ENCODE data around the gene ANXA10. TPM values are rescaled to one million over a fixed set of nuclear protein-coding genes. Genes with fewer than 3 reads are reported as not detected.
"Not testable (repeated sequence)": the region's sequence is repeated elsewhere in the genome, so short reads cannot be mapped to it uniquely, and the experiment has no call there.

Gene ANXA10
- total and polyA plus RNA-seq, 4 donors, result not detected

- no CpG with 5 or more reads among the region's 2 CpGs for WGBS (ENCODE audit: insufficient coverage)
- no peaks in the 10 kb centered on the region for H3K27me3 ChIP-seq (ENCODE audit: control insufficient read depth, insufficient read depth, low read length)
- no peak overlapping the region for H3K27ac ChIP-seq (ENCODE audit: low read depth, low read length)
- no peak overlapping the region for H3K4me3 ChIP-seq (ENCODE audit: low read depth, low read length)
- no peak for DNase-seq (ENCODE audit: low read depth in 4 of 6, low spot score in 6 of 6)
- no peaks in the 10 kb centered on the region for H3K9me3 ChIP-seq (ENCODE audit: control insufficient read depth, insufficient read depth, low read length)
- no peaks in the 10 kb centered on the region for H3K4me1 ChIP-seq (ENCODE audit: control insufficient read depth, insufficient read depth, low read length)
- no peaks in the 10 kb centered on the region for H3K36me3 ChIP-seq (ENCODE audit: control insufficient read depth, insufficient read depth, low read length)
These were observed 37.5 kb downstream of the ANXA10 start for GRCh38 chr4:168129802-168130201.

GRCh38 chr4:168131196-168131595 is 38.9 kb downstream of the ANXA10 start:
- no peaks in the 10 kb centered on the region for H3K27me3 ChIP-seq (ENCODE audit: control insufficient read depth, insufficient read depth, low read length)
- DNase-seq (ENCODE audit: low read depth in 4 of 6, low spot score in 6 of 6), result no peak
- no peak overlapping the region for H3K27ac ChIP-seq (ENCODE audit: low read depth, low read length)
- no peaks in the 10 kb centered on the region for H3K4me1 ChIP-seq (ENCODE audit: control insufficient read depth, insufficient read depth, low read length)
- no peaks in the 10 kb centered on the region for H3K9me3 ChIP-seq (ENCODE audit: control insufficient read depth, insufficient read depth, low read length)
- no peaks in the 10 kb centered on the region for H3K36me3 ChIP-seq (ENCODE audit: control insufficient read depth, insufficient read depth, low read length)
- no peak overlapping the region for H3K4me3 ChIP-seq (ENCODE audit: low read depth, low read length)

- Histone ChIP-seq H3K27me3 (ENCODE audit: control insufficient read depth, insufficient read depth, low read length) (no peaks in the 10 kb centered on the region), H3K4me3 (ENCODE audit: low read depth, low read length) (no peak overlapping the region), H3K36me3 (ENCODE audit: control insufficient read depth, insufficient read depth, low read length) (no peaks in the 10 kb centered on the region), H3K9me3 (ENCODE audit: control insufficient read depth, insufficient read depth, low read length) (no peaks in the 10 kb centered on the region), H3K4me1 (ENCODE audit: control insufficient read depth, insufficient read depth, low read length) (no peaks in the 10 kb centered on the region), H3K27ac (ENCODE audit: low read depth, low read length) (no peak overlapping the region)
- no peak for DNase-seq (ENCODE audit: low read depth in 4 of 6, low spot score in 6 of 6)
These were observed 42.3 kb downstream of the ANXA10 start for GRCh38 chr4:168134651-168135050.

- not testable (repeated sequence) for H3K27ac ChIP-seq (ENCODE audit: low read depth, low read length); H3K4me1 ChIP-seq (ENCODE audit: control insufficient read depth, insufficient read depth, low read length); DNase-seq (ENCODE audit: low read depth in 4 of 6, low spot score in 6 of 6); H3K9me3 ChIP-seq (ENCODE audit: control insufficient read depth, insufficient read depth, low read length); H3K36me3 ChIP-seq (ENCODE audit: control insufficient read depth, insufficient read depth, low read length); H3K4me3 ChIP-seq (ENCODE audit: low read depth, low read length); H3K27me3 ChIP-seq (ENCODE audit: control insufficient read depth, insufficient read depth, low read length)
- WGBS (ENCODE audit: insufficient coverage), result no CpG with 5 or more reads among the region's 1 CpG
These were observed 43.5 kb downstream of the ANXA10 start for GRCh38 chr4:168135860-168136259.

- not testable (repeated sequence) for H3K4me3 ChIP-seq (ENCODE audit: low read depth, low read length); DNase-seq (ENCODE audit: low read depth in 4 of 6, low spot score in 6 of 6); H3K27me3 ChIP-seq (ENCODE audit: control insufficient read depth, insufficient read depth, low read length); H3K36me3 ChIP-seq (ENCODE audit: control insufficient read depth, insufficient read depth, low read length); H3K27ac ChIP-seq (ENCODE audit: low read depth, low read length); H3K9me3 ChIP-seq (ENCODE audit: control insufficient read depth, insufficient read depth, low read length); H3K4me1 ChIP-seq (ENCODE audit: control insufficient read depth, insufficient read depth, low read length)
- WGBS (ENCODE audit: insufficient coverage), result no CpG with 5 or more reads among the region's 2 CpGs
These were observed 45.4 kb downstream of the ANXA10 start for GRCh38 chr4:168137695-168138094.

- Histone ChIP-seq H3K27ac (ENCODE audit: low read depth, low read length) (no peak overlapping the region), H3K4me3 (ENCODE audit: low read depth, low read length) (no peak overlapping the region), H3K27me3 (ENCODE audit: control insufficient read depth, insufficient read depth, low read length) (no peaks in the 10 kb centered on the region), H3K4me1 (ENCODE audit: control insufficient read depth, insufficient read depth, low read length) (no peaks in the 10 kb centered on the region), H3K9me3 (ENCODE audit: control insufficient read depth, insufficient read depth, low read length) (no peaks in the 10 kb centered on the region), H3K36me3 (ENCODE audit: control insufficient read depth, insufficient read depth, low read length) (no peaks in the 10 kb centered on the region)
- no peak for DNase-seq (ENCODE audit: low read depth in 4 of 6, low spot score in 6 of 6)
- 90% methylated on average over 2 of the region's 3 CpGs for WGBS (ENCODE audit: insufficient coverage)
These were observed 45.8 kb downstream of the ANXA10 start for GRCh38 chr4:168138143-168138542.

- no peak for DNase-seq (ENCODE audit: low read depth in 4 of 6, low spot score in 6 of 6)
- WGBS (ENCODE audit: insufficient coverage), result 95% methylated on average over 3 of the region's 5 CpGs
- no peaks in the 10 kb centered on the region for H3K4me1 ChIP-seq (ENCODE audit: control insufficient read depth, insufficient read depth, low read length)
- no peaks in the 10 kb centered on the region for H3K9me3 ChIP-seq (ENCODE audit: control insufficient read depth, insufficient read depth, low read length)
- no peak overlapping the region for H3K27ac ChIP-seq (ENCODE audit: low read depth, low read length)
- H3K36me3 ChIP-seq (ENCODE audit: control insufficient read depth, insufficient read depth, low read length), result no peaks in the 10 kb centered on the region
- H3K4me3 ChIP-seq (ENCODE audit: low read depth, low read length), result no peak overlapping the region
- H3K27me3 ChIP-seq (ENCODE audit: control insufficient read depth, insufficient read depth, low read length), result no peaks in the 10 kb centered on the region
These were observed 47.0 kb downstream of the ANXA10 start for GRCh38 chr4:168139336-168139735.

GRCh38 chr4:168141733-168142132 is 49.4 kb downstream of the ANXA10 start:
- H3K4me1 ChIP-seq (ENCODE audit: control insufficient read depth, insufficient read depth, low read length), result no peaks in the 10 kb centered on the region
- WGBS (ENCODE audit: insufficient coverage), result 91% methylated on average over 5 of the region's 7 CpGs
- H3K36me3 ChIP-seq (ENCODE audit: control insufficient read depth, insufficient read depth, low read length), result no peaks in the 10 kb centered on the region
- H3K9me3 ChIP-seq (ENCODE audit: control insufficient read depth, insufficient read depth, low read length), result no peaks in the 10 kb centered on the region
- DNase-seq (ENCODE audit: low read depth in 4 of 6, low spot score in 6 of 6), result no peak
- H3K27me3 ChIP-seq (ENCODE audit: control insufficient read depth, insufficient read depth, low read length), result no peaks in the 10 kb centered on the region
- no peak overlapping the region for H3K4me3 ChIP-seq (ENCODE audit: low read depth, low read length)
- no peak overlapping the region for H3K27ac ChIP-seq (ENCODE audit: low read depth, low read length)

GRCh38 chr4:168143601-168144000 is 51.3 kb downstream of the ANXA10 start:
- H3K4me3 ChIP-seq (ENCODE audit: low read depth, low read length), result no peak overlapping the region
- H3K4me1 ChIP-seq (ENCODE audit: control insufficient read depth, insufficient read depth, low read length), result no peaks in the 10 kb centered on the region
- H3K36me3 ChIP-seq (ENCODE audit: control insufficient read depth, insufficient read depth, low read length), result no peaks in the 10 kb centered on the region
- H3K27ac ChIP-seq (ENCODE audit: low read depth, low read length), result no peak overlapping the region
- WGBS (ENCODE audit: insufficient coverage), result 100% methylated on average over 1 of the region's 2 CpGs
- no peaks in the 10 kb centered on the region for H3K9me3 ChIP-seq (ENCODE audit: control insufficient read depth, insufficient read depth, low read length)
- DNase-seq (ENCODE audit: low read depth in 4 of 6, low spot score in 6 of 6), result no peak
- no peaks in the 10 kb centered on the region for H3K27me3 ChIP-seq (ENCODE audit: control insufficient read depth, insufficient read depth, low read length)

GRCh38 chr4:168150420-168151050 is 58.2 kb downstream of the ANXA10 start:
- Histone ChIP-seq H3K4me3 (ENCODE audit: low read depth, low read length) (no peak overlapping the region), H3K36me3 (ENCODE audit: control insufficient read depth, insufficient read depth, low read length) (no peaks in the 10 kb centered on the region), H3K9me3 (ENCODE audit: control insufficient read depth, insufficient read depth, low read length) (no peaks in the 10 kb centered on the region), H3K4me1 (ENCODE audit: control insufficient read depth, insufficient read depth, low read length) (no peaks in the 10 kb centered on the region), H3K27ac (ENCODE audit: low read depth, low read length) (no peak overlapping the region), H3K27me3 (ENCODE audit: control insufficient read depth, insufficient read depth, low read length) (no peaks in the 10 kb centered on the region)
- WGBS (ENCODE audit: insufficient coverage), result 80% methylated on average over 1 of the region's 6 CpGs
- DNase-seq (ENCODE audit: low read depth in 4 of 6, low spot score in 6 of 6), result peak in 1 of 6 donors; percentile 27
